GM19397 (cell line): ENCODE data around the gene PHOX2A.

Experiments
- ATAC-seq: cut with Tn5 transposase; IDR thresholded peaks from one replicate; pipeline ENCODE4 v1.9.1; 2021; ENCODE audit warnings: mild to moderate bottlenecking, moderate library complexity; ENCODE audit not compliant: unreplicated experiment

PHOX2A gene

DNA sequence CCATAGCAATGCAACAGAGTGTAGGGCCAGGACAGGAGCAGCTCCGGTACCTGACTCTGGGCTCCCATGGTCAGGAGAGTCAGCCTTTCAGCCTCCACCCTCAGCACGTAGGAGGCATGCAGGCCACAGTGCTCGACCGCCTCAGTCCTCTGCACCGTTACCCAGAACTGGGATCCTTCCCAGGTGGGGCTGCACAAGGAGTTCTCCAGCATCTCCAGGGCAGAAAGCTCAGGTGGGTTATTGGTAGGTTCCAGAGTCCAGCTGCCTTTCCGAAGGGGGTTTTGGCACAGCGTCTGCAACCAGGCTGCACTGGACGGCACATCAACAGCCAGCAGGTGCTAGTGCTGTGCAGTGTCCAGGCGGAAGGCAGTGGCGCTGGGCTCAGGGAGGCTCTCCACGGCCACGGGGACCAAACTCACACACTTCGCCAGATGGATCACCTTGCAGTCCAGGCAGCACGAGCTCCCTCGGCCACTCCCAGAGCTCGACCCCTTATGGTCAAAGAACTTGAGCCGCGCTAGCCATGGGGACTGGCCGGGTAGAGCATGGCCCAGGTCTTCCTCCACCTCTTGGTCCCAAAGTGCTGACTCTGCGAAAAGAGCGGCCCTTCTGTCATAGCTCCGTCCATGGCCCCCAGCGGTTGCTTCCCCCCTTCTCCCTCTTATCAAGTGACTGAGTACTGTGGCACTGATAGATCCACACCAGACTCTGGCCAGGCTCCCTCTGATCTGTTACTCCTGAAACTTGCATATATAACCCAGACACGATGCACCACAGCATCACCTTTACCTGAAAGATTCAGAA, 6.9 kb upstream of the PHOX2A start:
- ATAC-seq: no peak

DNA sequence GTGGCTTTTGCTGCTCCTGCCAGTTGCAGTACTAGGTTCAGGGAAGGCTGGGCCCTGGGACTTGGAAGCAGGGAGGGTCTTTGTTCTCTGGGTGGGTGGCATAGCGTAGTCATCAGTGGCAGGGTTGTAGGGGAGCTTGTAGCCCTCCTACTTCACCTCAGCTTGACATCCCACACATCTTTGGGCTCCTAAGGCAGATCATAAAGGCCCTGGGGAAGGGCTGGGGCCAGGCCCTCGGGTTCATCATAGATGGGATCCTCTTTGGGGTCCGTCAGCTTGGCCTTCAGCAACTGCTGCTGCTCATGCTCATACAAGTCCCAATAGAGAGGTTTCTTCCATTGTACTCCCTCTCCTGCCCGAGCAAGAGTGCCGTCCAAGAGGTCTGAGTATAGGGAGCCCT, 6.0 kb upstream of the PHOX2A start:
- ATAC-seq: no peak

DNA sequence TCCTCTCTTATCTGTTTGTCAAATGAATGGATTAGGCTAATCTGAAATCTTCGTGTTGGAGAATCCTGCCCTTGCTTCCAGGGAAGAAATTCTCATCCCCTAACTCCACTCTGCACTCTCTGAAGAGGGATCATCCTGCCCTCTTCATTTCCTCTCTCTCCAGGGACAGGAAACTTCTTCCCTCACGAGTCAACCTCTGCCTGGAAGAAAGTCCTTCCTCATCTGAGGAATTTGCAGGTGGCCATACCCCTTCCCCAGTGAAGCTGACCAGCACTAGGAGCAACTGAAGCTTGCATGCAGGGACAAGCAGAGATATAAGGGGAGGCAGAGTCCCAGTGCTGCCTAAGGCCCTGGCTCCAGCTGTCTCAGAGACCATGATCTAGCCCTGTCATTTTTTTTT, 3.6 kb upstream of the PHOX2A start:
- ATAC-seq: no peak

DNA sequence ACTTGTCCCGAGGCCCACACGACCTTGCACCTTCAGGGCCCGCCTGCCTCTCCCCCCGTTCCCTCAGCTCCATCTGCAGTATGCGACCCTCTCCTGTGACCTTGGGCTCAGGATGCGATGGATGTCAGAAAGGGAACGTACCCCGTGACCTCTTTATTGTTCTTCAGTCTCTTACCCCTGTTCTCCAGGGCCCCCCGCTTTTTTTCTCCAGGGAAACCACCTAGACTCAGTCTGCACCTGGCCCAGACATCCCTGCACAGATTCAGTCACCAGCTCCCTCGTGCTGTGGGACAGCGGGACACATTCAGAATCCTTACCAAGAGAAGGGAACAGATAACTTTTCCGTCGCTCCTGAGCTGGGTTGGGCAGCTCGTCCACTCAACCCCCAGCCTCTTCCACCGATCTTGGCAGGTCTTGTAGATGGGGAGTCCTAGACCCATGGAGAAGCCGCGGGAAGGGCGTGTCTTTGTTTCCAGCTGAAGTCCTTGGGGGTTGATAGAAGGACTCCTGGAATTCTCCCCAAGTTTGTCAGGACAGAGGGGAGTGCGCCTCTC, 1.4 kb upstream of the PHOX2A start:
- ATAC-seq: no peak

DNA sequence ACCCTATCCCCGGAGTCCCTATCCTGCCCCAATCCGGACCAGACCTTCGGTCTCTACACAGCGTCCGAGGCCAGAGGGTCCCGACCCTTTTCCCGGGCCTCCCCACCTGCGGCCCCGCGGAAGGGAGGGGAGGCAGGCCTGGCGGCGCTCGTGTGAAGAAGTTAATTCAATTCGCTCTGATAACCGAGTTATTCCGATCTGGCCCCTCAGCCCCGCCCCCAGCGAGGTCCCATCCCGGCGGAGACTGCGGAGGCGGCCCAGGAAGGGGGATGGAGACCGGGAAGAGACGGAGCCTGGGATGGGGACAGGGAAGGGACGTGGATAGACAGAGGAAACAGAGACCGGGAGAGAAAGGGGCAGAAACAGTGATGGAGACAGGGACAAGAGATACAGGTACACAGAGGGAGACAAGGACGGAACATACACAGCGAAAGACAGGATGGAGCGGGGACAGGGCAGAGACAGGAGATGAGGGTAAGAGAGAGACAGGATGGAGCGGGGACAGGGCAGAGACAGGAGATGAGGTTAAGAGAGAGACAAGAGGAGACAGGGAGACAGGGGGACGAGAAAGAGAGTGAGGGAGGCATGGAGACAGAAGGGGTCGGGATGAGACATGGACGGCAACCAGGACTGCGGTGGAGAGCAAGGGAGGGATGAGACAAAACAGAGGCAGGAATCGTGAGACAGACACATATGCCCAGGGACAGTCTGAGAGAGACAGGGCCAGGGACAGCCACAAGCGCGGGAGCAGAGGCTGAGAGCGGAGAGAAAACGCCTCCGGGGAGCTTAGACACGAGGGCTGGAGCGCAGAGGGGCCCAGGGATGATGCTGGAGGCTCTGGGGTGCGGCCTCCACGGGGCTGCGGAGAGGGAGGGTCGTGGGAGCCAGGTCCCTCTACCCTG, 636 bp upstream of the PHOX2A start:
- no peak for ATAC-seq

DNA sequence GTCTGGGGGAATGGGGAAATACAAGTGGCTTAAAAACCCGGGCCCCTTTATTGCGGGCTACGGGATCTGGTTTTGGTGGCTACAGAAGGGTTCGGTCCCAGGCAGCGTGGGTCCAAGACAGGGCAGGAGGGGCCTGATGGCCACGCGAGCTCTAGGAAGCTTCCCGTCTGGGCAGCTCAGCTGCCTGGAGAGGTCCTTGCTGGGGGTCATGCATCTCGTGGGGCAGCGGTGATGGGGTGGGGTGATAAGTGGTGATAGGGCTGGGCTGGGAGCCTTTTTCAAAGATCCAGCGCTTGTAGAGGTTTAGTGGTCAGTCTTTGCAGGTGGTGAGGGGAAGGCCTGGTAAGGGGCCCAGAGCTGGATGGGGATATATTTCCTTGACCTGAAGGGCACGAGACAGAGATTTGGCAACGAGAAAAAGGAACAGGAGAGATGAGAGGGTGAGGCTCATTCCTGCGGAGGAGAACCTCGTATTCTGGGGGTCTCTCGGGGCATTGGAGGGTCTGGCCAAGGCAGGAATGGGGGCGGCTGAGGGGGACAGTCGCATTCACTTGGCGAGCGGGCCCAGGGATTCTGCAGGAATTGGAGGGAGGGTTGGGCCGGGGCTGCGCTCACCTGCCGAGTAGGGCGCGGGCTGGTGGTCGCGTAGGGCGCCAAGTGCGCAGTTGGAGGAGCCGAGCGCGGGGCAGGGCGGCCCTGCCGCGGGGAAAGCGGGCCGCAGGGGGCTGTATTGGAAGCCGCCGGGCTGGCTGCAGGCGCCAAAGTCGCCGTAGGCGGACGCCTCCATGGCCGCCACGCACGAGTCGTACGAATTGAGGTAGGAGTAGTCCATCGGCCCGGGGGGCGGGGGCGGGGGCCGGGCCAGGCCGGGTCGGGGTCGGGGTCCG, 560 bp downstream of the PHOX2A start:
- ATAC-seq: no peak

DNA sequence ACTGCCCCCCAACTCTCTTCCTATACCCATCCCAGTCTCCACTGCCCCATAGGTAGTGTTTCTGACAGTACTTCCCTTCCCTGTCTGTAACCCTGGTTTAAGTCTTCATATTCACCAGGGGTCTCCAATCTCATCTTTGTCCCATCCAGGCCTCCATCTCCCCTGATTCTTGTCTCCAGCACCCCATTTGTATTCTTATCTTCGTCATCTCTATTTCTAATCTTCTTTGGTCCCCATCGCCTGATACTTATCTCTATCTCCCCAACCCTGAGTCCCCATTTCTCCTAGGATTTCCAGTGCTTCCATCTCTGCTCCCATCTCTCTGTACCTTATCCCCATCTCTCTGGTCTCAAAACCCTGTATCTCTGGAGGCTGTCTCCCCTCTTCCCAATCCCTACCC, 1.8 kb downstream of the PHOX2A start:
- no peak for ATAC-seq

DNA sequence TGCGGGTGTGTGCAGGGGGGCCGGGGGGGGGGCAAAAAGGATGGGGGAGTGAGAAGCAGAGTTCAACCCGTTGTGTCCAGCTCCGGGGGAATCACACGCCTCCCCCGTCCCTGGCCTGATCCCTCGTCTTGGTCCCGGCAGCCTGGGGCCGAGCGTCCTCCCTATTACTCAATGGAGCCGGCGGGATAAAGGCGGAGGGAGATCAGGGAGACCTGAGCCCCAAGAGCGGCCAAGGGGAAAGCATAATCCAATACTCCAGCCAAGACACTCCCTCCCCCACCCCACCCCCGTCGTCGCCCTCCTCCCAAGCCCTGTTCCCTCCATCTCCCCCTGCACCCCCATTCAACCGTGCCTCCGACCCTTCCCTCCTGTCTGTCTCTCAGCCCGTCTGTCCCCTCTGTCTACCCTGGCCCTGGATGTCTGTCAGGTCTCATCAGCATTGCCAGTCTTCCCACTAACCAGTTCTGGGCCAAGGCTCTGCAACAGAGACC, 2.6 kb downstream of the PHOX2A start:
- ATAC-seq: no peak

DNA sequence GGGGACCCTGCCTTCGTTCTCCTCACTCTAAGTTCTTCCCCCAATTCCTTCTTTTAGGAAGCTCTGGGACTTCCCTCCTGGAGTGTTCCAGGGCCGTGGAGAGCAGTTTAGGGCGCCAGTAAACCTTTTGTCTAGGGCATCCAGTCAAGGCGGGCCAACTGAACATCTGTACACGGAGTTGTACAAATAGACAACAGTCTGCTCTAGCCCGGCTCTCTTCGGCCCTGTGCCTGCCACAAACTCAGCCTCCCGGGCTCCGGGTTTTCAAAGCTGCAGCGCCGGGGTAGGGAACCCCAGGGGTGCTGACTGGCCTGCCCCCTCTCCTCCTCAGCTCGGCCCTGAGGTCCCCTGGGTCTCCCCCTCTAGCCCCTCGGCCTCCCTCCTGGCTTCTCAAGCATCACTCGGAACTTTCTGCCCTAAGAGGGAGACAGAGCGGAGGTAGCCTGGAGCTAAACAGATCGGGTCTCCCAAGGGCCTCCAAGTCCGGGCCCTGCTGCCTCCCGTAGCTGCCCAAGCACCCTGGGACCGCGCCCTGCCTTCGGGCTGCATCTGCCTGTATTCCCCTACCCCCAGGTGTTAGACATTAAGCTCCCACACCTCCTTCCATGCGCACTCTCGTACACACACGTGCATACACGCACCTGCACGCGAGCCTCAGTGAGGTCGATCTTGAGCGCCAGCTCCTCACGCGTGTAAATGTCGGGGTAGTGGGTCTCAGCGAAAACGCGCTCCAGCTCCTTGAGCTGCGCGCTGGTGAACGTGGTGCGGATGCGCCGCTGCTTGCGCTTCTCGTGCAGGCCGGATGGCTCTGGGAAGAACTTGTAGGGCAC, 3.3 kb downstream of the PHOX2A start:
- no peak for ATAC-seq

DNA sequence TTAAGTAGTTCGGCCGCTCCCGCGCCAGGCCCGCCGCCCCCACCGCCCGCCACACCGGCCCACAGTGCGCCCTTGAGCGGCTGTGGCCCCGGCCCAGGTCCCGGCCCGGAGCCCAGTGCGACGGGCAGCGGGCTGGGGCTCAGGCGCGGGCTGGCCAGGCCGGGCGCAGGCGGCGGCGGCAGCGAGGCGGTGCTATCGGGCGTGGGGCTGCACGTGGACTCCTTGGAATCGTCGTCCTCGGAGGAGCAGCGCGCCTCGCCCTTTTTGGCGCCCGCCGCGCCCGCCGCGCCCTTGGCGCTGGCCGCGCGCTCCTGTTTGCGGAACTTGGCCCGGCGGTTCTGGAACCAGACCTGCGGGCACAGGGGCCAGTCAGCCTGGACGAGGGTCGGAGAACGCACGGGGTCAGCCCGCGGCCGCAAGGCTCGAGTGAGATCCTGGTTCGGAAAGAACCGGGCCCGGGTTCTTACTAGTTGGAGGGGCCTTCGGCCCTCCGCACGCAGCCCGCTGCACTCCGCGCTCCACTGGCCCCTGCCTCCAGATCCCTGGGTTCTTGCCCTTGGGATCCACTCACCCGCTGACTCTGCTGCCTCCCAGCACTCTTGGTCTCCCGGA, 4.0 kb downstream of the PHOX2A start:
- no peak for ATAC-seq

DNA sequence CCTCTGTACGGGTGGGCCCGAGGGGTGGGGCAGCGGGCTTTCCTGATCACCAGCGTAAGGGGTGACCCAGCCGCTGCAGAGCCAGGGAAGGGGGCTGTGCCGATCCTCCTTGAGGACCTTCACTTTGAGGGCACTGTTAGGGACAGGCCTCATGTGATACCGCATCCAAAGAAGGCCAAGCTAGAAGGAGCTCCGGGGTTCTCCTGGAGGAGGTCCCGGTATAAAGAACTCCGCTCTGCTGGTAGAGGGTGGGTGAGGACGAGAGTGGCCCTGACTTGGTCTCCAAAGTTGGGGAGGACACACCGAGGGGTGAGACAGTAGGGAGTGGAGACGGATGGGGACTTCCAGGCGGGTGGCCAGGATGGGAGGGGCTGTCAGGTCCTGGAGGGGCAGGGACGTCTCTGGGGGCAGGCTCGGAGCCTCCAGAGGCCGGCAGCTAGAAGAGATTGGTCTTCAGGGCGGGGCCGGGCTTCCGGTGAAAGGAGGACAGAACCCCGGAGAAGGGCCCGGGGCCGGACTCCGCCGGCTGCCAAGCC, 4.6 kb downstream of the PHOX2A start:
- no peak for ATAC-seq

DNA sequence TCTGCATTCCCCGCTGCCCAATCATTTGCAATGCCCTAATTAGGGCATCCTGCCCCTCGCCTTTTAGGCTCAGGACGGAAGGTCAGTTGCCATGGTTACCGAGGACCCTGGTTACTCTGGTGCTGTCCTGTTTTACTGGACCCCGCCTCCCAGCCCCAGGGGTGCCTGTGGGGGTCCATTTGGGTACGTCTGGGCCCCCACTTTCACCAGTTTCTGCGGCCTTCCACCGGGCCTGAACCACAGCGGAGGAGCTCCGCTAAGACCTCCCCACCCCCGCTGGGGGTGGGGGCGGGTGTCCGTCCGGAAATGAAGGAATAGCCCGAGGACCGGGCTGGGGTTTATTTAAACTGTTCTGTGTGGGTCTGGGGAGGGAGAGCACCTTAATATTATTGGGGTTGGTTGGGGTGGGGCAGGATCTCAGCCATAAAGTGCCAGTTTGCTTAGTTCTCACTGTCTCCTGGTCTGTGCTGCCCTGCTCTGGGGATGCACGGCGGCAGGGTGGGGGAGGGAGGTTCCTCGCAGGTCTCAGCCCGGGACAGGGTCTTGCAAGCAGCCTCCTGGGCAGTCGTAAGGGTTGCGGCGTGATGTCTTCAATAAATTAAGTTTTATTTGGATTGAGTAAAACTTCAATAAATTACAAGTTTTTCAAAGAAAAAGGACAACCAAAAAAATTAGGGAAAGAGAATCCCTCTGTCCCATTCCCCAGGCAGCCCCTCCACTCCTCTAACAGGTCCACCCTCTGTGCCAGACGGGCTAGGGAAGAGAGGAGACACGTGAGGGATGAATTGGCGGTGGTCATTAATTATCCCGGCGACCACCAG, 5.3 kb downstream of the PHOX2A start:
- no peak for ATAC-seq

DNA sequence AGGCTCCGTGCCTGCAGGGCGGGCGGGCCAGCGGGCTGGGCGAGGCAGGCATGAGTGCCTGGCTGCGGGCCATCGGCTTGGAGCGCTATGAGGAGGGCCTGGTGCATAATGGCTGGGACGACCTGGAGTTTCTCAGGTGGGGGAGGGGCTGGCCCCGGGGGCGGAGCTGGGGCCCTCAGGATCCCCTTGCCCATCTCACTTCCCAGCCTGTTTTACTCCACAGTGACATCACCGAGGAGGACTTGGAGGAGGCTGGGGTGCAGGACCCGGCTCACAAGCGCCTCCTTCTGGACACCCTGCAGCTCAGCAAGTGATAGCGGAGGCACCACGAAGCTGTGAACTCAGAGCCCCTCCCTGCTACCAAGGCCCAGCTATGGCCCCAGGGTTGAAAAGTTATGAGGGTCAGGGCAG, 5.9 kb downstream of the PHOX2A start:
- no peak for ATAC-seq

DNA sequence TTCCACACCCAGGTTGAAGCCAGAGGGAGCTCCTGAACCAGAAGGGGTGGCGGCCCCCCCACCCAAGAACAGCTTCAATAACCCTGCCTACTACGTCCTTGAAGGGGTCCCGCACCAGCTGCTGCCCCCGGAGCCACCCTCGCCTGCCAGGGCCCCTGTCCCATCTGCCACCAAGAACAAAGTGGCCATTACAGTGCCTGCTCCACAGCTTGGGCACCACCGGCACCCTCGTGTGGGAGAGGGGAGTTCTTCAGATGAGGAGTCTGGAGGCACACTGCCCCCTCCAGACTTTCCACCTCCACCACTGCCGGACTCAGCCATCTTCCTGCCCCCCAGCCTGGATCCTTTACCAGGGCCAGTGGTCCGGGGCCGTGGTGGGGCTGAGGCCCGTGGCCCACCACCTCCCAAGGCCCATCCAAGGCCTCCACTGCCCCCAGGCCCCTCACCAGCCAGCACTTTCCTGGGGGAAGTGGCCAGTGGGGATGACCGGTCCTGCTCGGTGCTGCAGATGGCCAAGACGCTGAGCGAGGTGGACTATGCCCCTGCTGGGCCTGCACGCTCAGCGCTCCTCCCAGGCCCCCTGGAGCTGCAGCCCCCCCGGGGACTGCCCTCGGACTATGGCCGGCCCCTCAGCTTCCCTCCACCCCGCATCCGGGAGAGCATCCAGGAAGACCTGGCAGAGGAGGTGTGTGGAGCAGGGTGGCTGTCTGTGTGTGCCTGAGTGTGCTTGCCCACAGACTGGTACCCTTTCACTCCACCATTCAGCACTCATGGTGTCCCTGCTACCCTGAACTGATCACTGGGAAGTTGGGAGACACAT, 6.7 kb downstream of the PHOX2A start:
- ATAC-seq: no peak

DNA sequence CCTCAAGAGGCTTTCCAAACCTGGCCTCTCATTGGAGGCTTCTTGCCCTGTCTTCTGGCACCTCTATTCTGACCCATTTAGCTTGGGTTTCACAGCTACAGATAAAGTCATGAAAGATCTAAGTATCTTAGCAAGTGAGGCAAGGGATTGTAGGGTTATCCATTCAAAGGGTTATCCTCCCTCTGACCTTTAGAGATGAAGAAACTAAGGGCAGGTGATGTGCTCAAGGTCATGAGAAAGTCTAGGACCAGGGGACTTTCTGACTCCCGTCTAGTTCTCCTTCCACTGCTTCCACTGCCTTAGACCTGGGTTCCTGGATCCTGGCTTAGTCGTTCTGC, 7.2 kb downstream of the PHOX2A start:
- ATAC-seq: no peak

DNA sequence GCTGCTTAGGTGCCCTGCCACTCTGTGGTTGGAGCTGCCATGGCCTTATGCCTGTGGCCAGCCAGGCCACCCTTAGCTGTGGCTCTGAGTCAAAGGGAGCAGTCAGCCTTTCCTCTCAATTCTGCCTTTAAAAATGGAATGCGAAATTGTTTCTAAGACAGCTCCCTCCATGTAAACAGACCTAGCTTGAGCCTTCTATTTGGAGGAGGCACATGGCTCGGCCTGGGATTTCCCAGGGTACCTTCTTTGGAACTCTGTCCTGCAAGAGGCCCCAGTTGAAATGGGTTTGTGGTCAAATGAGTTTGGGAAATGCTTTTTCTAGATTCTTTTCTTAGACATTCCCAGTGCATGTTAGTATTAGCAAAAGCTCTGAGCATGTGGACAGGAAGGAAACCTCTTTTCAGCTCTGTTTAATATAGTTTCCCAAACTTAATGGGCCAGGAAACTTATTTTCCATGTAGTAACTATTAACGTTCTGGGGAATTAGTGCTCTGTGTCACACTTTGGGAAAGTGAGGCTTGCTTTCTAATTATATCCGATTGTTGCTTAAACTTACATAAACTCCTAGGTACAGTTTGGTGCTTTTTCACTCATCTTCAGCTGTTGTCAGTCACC, 7.8 kb downstream of the PHOX2A start:
- ATAC-seq: no peak
